Left forelimb (tissue), 1 donor: Measurements from ENCODE around the gene MEF2B.
"Not testable (repeated sequence)": the region's sequence is repeated elsewhere in the genome, so short reads cannot be mapped to it uniquely, and the experiment has no call there.

ENCODE experiments used
- DNase-seq: peaks from one replicate; pipeline ENCODE4 v3.0.0-alpha.2; 2018; ENCODE audit warnings: low spot score

The MEF2B gene

GRCh38 chr19:19192910-19193423 lies 22.9 kb upstream of the MEF2B start:
- DNase-seq = no peak

- peak; percentile 99 for DNase-seq
Observed at GRCh38 chr19:19192078-19192882, 22.2 kb upstream of the MEF2B start, which contains the start of the genes BORCS8 and RFXANK. Gene BORCS8 (minus strand): TSS chr19:19192152. CDS start chr19:19192117, 35 bp downstream. Gene RFXANK (plus strand): TSS chr19:19192258. CDS start chr19:19193947, 1,689 bp downstream.

GRCh38 chr19:19191768-19192077 lies 21.7 kb upstream of the MEF2B start:
- DNase-seq = no peak

GRCh38 chr19:19186742-19187141 lies 16.7 kb upstream of the MEF2B start:
- DNase-seq = no peak

- no peak for DNase-seq
Observed at GRCh38 chr19:19185853-19186740, 16.0 kb upstream of the MEF2B start.

GRCh38 chr19:19181488-19181998 lies 11.5 kb upstream of the MEF2B start:
- no peak for DNase-seq

- DNase-seq = no peak
Observed at GRCh38 chr19:19179548-19180441, 9.7 kb upstream of the MEF2B start.

- no peak for DNase-seq
Observed at GRCh38 chr19:19176950-19177349, 6.9 kb upstream of the MEF2B start.

- not testable (repeated sequence) for DNase-seq
Observed at GRCh38 chr19:19173243-19173642, 3.2 kb upstream of the MEF2B start.

GRCh38 chr19:19171821-19172532 lies 1.9 kb upstream of the MEF2B start:
- DNase-seq = no peak

- DNase-seq = no peak
Observed at GRCh38 chr19:19170873-19171672, 1.0 kb upstream of the MEF2B start.

- DNase-seq = no peak
Observed at GRCh38 chr19:19169236-19170052, 619 bp downstream of the MEF2B start.

GRCh38 chr19:19167612-19168011 lies 2.5 kb downstream of the MEF2B start:
- DNase-seq = no peak

- DNase-seq = no peak
Observed at GRCh38 chr19:19165396-19165795, 4.7 kb downstream of the MEF2B start.

GRCh38 chr19:19162495-19162894 lies 7.6 kb downstream of the MEF2B start:
- DNase-seq = no peak

GRCh38 chr19:19160461-19161035 lies 9.5 kb downstream of the MEF2B start:
- DNase-seq = no peak

GRCh38 chr19:19159534-19159933 lies 10.5 kb downstream of the MEF2B start:
- DNase-seq = no peak

- DNase-seq = no peak
Observed at GRCh38 chr19:19157808-19158207, 12.3 kb downstream of the MEF2B start.
